Osteoblast (primary cell): Measurements from ENCODE around the gene CADPS. TPM values are rescaled to one million over a fixed set of nuclear protein-coding genes. Genes with fewer than 3 reads are reported as not detected.
A peak's percentile ranks its signal among the peaks of the same experiment; 100 is the strongest.

Source experiments
- DNase-seq: peaks from one replicate; pipeline ENCODE4 v3.0.0; 2011; ENCODE audit warnings: low spot score, mixed read lengths; ENCODE audit not compliant: insufficient read length; ENCODE audit errors: missing footprints
- H2AFZ ChIP-seq: 2 replicates; pipeline ENCODE4 v1.6.0; 2011; ENCODE audit warnings: mild to moderate bottlenecking, low read length
- H3K27ac ChIP-seq: 2 replicates; pipeline ENCODE4 v1.5.1; 2011; ENCODE audit warnings: mild to moderate bottlenecking, low read depth, low read length, moderate library complexity
- H3K27me3 ChIP-seq: 2 replicates; pipeline ENCODE4 v1.6.0; 2012; ENCODE audit warnings: mild to moderate bottlenecking, control low read depth, inconsistent platforms, low read length, moderate library complexity; ENCODE audit not compliant: insufficient read depth
- H3K36me3 ChIP-seq: 2 replicates; pipeline ENCODE4 v1.5.1; 2011; ENCODE audit warnings: mild to moderate bottlenecking, low read length, control low read depth, moderate library complexity; ENCODE audit not compliant: insufficient read depth
- H3K4me1 ChIP-seq: 2 replicates; pipeline ENCODE4 v1.5.1; 2011; ENCODE audit warnings: mild to moderate bottlenecking, low read length, control low read depth, moderate library complexity; ENCODE audit not compliant: insufficient read depth
- H3K4me2 ChIP-seq: 2 replicates; pipeline ENCODE4 v1.6.0; 2011; ENCODE audit warnings: mild to moderate bottlenecking, low read length; ENCODE audit not compliant: insufficient read depth
- H3K4me3 ChIP-seq: fragments of 200-600 bp; sonication (generic); 3 replicates; pipeline ENCODE4 v1.5.1; 2012; ENCODE audit warnings: mild to moderate bottlenecking, low read length, inconsistent platforms; ENCODE audit not compliant: insufficient read depth
- H3K79me2 ChIP-seq: 2 replicates; pipeline ENCODE4 v1.6.0; 2012; ENCODE audit warnings: mild to moderate bottlenecking, low read length, control low read depth, inconsistent platforms; ENCODE audit not compliant: insufficient read depth
- H3K9me3 ChIP-seq: 2 replicates; pipeline ENCODE4 v1.5.1; 2011; ENCODE audit warnings: low read depth, low read length, control low read depth
- H4K20me1 ChIP-seq: 2 replicates; pipeline ENCODE4 v1.6.0; 2012; ENCODE audit warnings: mild to moderate bottlenecking, low read length, control low read depth; ENCODE audit not compliant: insufficient read depth
- total RNA-seq: library from RNA; depleted of rRNA; stranded (reverse); fragments of >200 nt; gene quantifications from 2 replicates; pipeline ENCODE4 v1.2.3, GENCODE V29; 2012
- TF ChIP-seq, protein P1 (sequence below): IDR thresholded peaks from 2 replicates; pipeline ENCODE4 v1.5.1; 2011; ENCODE audit warnings: mild to moderate bottlenecking, low read depth, low read length, moderate library complexity; ENCODE audit errors: extremely low read depth

The CADPS gene
- total RNA-seq, 1 donor: not detected

DNA sequence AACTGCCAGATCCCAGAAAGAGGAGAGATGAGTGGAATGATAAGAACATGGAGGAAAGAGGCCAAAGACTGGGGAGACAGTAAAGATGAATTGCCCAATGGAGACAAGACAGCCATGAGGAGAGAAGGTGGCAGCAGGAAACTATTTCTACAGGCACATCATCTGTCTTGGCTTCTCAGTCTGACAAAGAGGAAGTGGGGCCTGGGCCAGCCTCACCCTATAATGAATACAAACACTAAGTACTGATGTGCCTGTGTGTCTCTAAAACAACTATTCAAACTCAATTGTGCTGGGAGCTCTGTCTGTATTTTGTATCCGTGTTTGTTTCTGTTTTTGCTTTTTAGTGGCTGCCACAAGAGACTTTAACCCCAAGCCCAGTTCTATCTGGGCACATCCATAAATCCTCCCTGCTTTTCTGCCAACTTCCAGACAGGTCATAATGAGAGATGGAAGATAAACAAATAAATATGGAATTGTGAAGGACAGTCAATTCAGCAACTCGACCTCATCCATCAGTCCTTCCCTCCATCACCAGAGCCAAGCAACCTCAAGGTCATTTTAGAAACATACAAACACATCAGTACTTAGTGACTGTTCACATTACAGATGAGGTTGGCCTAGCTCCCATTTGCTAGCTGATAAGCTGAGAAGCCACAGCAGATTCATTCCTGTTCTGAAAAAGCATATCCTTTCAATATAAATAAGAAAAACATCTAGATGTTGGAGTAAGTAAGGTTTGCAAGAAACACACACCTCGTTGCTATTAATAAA lies 116.7 kb downstream of the CADPS start:
- Histone ChIP-seq H3K27ac (no peak overlapping the region), H3K4me2 (no peak overlapping the region), H4K20me1 (no peaks in the 10 kb centered on the region), H3K4me1 (no peaks in the 10 kb centered on the region), H3K36me3 (no peaks in the 10 kb centered on the region), H2AFZ (no peak overlapping the region), H3K27me3 (no peaks in the 10 kb centered on the region), H3K79me2 (no peaks in the 10 kb centered on the region), H3K4me3 (no peak overlapping the region), H3K9me3 (no peaks in the 10 kb centered on the region)
- DNase-seq: no peak
- TF ChIP-seq, protein P1, sequence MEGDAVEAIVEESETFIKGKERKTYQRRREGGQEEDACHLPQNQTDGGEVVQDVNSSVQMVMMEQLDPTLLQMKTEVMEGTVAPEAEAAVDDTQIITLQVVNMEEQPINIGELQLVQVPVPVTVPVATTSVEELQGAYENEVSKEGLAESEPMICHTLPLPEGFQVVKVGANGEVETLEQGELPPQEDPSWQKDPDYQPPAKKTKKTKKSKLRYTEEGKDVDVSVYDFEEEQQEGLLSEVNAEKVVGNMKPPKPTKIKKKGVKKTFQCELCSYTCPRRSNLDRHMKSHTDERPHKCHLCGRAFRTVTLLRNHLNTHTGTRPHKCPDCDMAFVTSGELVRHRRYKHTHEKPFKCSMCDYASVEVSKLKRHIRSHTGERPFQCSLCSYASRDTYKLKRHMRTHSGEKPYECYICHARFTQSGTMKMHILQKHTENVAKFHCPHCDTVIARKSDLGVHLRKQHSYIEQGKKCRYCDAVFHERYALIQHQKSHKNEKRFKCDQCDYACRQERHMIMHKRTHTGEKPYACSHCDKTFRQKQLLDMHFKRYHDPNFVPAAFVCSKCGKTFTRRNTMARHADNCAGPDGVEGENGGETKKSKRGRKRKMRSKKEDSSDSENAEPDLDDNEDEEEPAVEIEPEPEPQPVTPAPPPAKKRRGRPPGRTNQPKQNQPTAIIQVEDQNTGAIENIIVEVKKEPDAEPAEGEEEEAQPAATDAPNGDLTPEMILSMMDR: no peak

DNA sequence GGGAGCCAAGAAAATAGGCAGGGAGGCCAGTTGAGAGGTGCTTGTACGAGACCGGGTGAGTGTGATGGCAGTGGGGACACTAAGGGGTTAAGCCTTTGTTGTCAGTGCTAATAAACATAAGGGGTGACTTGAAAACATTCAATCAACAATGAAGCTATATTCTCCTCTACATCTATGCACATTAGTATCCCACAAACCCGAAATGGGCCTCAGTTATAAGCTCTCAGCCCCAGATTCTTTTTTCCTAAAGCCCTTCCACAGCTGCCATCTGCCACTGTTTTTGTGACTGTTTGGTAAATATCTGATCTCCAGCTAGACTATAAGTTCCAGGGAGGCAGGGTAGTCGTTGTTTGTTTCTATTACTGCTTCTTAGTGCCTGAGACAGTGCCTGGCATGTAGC lies 118.2 kb downstream of the CADPS start:
- peak; percentile 66 for DNase-seq
- H3K79me2 ChIP-seq: no peaks in the 10 kb centered on the region

DNA sequence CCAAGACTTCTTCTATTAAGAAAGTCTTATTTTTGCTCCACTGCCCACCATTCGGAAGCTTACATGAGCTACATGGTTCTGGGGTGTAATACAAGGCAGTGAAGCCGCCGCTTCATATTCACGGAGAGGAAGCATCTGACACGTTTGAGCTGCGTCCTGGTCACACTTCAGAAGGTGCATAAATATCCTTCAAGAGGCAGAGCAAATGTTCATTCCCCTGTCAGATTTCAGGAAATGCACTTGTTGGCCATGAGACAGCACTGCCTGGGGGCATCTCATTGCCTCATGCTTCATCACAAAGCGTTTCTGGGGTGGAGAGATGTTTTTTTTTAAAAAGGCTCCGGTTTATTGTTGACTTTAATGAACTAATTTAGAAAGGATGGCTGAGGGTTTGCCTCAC lies 119.9 kb downstream of the CADPS start:
- H3K4me2 ChIP-seq: no peak overlapping the region
- H3K4me3 ChIP-seq: no peak overlapping the region
- H3K27me3 ChIP-seq: no peaks in the 10 kb centered on the region
- no peaks in the 10 kb centered on the region for H3K79me2 ChIP-seq
- H3K9me3 ChIP-seq: no peaks in the 10 kb centered on the region
- no peaks in the 10 kb centered on the region for H3K4me1 ChIP-seq
- DNase-seq: peak; percentile 31
- H4K20me1 ChIP-seq: no peaks in the 10 kb centered on the region
- no peak overlapping the region for H3K27ac ChIP-seq
- H2AFZ ChIP-seq: no peak overlapping the region
- no peaks in the 10 kb centered on the region for H3K36me3 ChIP-seq
- TF ChIP-seq, protein P1: no peak

More for the DNA sequence above, 118.2 kb downstream of the CADPS start:
- H3K36me3 ChIP-seq: no peaks in the 10 kb centered on the region
- H3K4me1 ChIP-seq: no peaks in the 10 kb centered on the region
- H3K4me2 ChIP-seq: no peak overlapping the region
- H3K27me3 ChIP-seq: no peaks in the 10 kb centered on the region
- H2AFZ ChIP-seq: no peak overlapping the region
- no peak overlapping the region for H3K27ac ChIP-seq
- no peaks in the 10 kb centered on the region for H4K20me1 ChIP-seq
- no peak overlapping the region for H3K4me3 ChIP-seq
- no peaks in the 10 kb centered on the region for H3K9me3 ChIP-seq
- TF ChIP-seq, protein P1: no peak

GRCh38 chr3:62749657-62750056 lies 125.6 kb downstream of the CADPS start:
- H4K20me1 ChIP-seq: no peaks in the 10 kb centered on the region
- H2AFZ ChIP-seq: no peak overlapping the region
- no peaks in the 10 kb centered on the region for H3K4me1 ChIP-seq
- H3K4me2 ChIP-seq: no peak overlapping the region
- no peaks in the 10 kb centered on the region for H3K36me3 ChIP-seq
- no peaks in the 10 kb centered on the region for H3K79me2 ChIP-seq
- no peak overlapping the region for H3K4me3 ChIP-seq
- no peak for DNase-seq
- H3K27ac ChIP-seq: no peak overlapping the region
- H3K27me3 ChIP-seq: no peaks in the 10 kb centered on the region
- TF ChIP-seq, protein P1: no peak
- H3K9me3 ChIP-seq: no peaks in the 10 kb centered on the region
